ENCODE results near the gene VMP1. TPM values are rescaled to one million over a fixed set of nuclear protein-coding genes. Genes with fewer than 3 reads are reported as not detected.

Gene VMP1
- total RNA-seq, 2 experiments from 2014 or later: 228 to 231 TPM

DNA sequence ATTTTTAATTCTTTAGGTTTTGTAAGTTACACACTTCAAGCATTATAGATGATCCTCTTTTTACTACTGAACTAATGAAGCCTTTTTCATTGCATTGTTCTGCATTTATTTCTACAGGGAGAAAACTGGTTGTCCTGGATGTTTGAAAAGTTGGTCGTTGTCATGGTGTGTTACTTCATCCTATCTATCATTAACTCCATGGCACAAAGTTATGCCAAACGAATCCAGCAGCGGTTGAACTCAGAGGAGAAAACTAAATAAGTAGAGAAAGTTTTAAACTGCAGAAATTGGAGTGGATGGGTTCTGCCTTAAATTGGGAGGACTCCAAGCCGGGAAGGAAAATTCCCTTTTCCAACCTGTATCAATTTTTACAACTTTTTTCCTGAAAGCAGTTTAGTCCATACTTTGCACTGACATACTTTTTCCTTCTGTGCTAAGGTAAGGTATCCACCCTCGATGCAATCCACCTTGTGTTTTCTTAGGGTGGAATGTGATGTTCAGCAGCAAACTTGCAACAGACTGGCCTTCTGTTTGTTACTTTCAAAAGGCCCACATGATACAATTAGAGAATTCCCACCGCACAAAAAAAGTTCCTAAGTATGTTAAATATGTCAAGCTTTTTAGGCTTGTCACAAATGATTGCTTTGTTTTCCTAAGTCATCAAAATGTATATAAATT is 132.3 kb downstream of the VMP1 start:
- POLR2A ChIA-PET: interaction anchor here (0.6 to 9.1 kb wide), 6 partner anchors 11 to 1509 kb away, joined by 3 to 465 read pairs (median 84); no protein-coding TSS in a partner anchor
- CTCF ChIA-PET: interaction anchor here (0.7 to 6.4 kb wide), 3 partner anchors 11 to 91 kb away, joined by 3 to 45 read pairs (median 21); no protein-coding TSS in a partner anchor

DNA sequence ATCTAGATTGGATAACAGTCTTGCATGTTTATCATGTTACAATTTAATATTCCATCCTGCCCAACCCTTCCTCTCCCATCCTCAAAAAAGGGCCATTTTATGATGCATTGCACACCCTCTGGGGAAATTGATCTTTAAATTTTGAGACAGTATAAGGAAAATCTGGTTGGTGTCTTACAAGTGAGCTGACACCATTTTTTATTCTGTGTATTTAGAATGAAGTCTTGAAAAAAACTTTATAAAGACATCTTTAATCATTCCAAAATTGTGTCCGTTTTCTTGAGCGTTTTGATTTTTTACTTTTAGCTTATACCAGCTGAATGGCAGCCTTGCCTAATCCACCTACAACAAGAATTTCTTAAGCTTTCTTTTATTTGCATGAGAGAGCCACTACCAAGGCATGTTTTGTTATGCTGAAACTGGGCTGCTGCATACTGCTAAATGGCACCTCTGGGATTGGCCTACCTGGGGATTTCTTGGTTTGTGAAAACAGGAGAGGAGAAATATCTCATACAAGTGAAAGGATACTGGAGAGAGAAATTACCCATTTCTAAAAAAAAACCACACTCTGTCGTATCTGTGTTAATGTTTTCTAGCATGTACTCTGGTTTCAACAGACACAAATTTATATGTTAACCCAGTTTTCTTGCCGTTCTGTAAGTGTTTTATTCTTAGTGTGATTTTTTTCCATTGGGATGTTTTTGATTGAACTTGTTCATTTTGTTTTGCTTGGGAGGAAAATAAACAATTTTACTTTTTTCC is 133.1 kb downstream of the VMP1 start:
- ChIA-PET POLR2A (interaction anchor here (0.6 to 9.1 kb wide), 5 partner anchors 12 to 1509 kb away, joined by 3 to 465 read pairs (median 132); no protein-coding TSS in a partner anchor), CTCF (interaction anchor here (6.4 kb wide), 1 partner anchor 12 kb away, joined by 45 read pairs; no protein-coding TSS in a partner anchor)

DNA sequence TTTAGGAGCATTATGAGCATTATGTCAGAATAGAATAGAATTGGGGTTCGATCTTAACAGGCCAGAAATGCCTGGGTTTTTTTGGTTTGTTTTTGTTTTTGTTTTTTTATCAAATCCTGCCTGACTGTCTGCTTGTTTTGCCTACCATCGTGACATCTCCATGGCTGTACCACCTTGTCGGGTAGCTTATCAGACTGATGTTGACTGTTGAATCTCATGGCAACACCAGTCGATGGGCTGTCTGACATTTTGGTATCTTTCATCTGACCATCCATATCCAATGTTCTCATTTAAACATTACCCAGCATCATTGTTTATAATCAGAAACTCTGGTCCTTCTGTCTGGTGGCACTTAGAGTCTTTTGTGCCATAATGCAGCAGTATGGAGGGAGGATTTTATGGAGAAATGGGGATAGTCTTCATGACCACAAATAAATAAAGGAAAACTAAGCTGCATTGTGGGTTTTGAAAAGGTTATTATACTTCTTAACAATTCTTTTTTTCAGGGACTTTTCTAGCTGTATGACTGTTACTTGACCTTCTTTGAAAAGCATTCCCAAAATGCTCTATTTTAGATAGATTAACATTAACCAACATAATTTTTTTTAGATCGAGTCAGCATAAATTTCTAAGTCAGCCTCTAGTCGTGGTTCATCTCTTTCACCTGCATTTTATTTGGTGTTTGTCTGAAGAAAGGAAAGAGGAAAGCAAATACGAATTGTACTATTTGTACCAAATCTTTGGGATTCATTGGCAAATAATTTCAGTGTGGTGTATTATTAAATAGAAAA is 133.8 kb downstream of the VMP1 start:
- ChIA-PET CTCF (interaction anchor here (1.0 to 6.4 kb wide), 3 partner anchors 12 to 55 kb away, joined by 3 to 45 read pairs (median 7); no protein-coding TSS in a partner anchor), POLR2A (interaction anchor here (7.4 to 9.1 kb wide), 3 partner anchors 12 to 88 kb away, joined by 132 to 465 read pairs (median 233); no protein-coding TSS in a partner anchor)

DNA sequence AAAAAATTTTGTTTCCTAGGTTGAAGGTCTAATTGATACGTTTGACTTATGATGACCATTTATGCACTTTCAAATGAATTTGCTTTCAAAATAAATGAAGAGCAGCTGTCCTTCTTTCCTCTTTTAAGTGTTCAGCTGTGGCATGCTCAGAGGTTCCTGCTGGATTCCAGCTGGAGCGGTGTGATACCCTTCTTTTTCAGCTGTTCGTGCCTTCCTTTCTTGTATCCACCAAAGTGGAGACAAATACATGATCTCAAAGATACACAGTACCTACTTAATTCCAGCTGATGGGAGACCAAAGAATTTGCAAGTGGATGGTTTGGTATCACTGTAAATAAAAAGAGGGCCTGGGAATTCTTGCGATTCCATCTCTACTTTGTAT is 134.4 kb downstream of the VMP1 start:
- ChIA-PET CTCF (interaction anchor here (1.0 to 6.4 kb wide), 3 partner anchors 13 to 56 kb away, joined by 3 to 45 read pairs (median 7); no protein-coding TSS in a partner anchor), POLR2A (interaction anchor here (1.3 to 9.1 kb wide), 4 partner anchors 13 to 89 kb away, joined by 3 to 465 read pairs (median 182); no protein-coding TSS in a partner anchor)

DNA sequence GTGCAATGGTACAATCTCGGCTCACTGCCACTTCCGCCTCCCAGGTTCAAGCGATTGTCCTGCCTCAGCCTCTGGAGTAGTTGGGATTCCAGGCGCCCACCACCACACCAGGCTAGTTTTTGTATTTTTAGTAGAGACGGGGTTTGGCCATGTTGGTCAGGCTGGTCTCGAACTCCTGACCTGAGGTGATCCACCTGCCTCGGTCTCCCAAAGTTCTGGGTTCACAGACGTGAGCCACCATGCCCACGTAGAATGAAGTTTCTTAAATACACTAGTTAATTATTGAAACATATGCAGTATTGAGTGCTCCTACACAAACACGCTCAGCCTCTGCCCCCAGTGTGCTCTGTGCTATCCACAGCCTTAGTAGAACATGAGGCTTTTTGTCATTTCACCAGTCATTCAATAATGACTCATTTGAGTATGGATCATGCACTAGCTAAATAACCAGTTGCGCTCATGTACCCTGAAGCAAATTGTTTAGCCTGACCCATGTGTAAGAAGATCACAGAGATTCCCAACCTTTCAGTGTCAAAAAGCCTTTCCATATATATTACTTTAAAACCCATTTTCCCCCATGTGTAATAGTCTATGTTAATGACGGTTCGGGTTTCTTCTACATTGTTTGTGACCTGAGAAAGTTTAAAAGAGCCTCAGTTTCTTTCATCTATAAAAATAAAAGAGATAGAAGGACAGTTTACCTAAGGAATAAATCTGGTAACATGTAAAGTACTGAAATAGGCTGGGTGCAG is 135.6 kb downstream of the VMP1 start:
- ChIA-PET CTCF (interaction anchor here (0.6 to 6.4 kb wide), 5 partner anchors 14 to 91 kb away, joined by 3 to 45 read pairs (median 5); no protein-coding TSS in a partner anchor), POLR2A (interaction anchor here (0.5 to 9.1 kb wide), 11 partner anchors 10 to 1496 kb away, joined by 3 to 465 read pairs (median 4); partner anchors contain the start of genes RPS6KB1 and TUBD1)

DNA sequence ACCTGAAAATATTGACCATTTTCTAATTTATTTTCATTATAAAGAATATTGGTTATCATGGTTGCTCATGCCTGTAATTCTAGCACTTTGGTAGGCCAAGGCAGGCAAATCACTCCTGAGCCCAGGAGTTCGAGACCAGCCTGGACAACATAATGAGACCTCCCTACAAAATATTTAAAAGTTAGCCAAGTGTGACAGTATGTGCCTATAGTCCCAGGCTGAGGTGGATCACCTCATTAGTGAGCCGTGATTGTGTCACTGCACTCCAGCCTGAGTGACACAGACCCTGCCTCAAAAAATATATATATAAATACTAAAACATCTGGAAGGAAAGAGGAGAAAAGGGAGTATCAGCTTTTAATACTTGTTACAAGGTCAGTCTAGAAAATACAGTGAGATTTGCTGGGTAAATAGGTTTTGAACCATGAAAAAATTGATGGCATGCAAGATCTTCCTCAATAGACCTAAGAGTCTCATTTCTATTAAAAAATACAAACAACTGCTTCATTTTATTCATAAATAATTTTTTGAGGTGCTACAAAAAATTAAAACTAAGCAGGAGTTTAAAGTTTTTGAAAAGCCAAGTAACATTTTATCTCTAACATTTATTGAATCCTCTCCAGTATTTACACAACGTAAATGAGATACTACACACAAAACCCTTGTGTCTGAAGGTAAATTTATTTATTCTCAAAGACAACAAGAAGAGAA is 137.6 kb downstream of the VMP1 start:
- POLR2A ChIA-PET: interaction anchor here (0.8 to 3.3 kb wide), 5 partner anchors 16 to 92 kb away, joined by 3 to 21 read pairs (median 5); no protein-coding TSS in a partner anchor
- CTCF ChIA-PET: interaction anchor here (1.0 kb wide), 1 partner anchor 58 kb away, joined by 6 read pairs; no protein-coding TSS in a partner anchor

DNA sequence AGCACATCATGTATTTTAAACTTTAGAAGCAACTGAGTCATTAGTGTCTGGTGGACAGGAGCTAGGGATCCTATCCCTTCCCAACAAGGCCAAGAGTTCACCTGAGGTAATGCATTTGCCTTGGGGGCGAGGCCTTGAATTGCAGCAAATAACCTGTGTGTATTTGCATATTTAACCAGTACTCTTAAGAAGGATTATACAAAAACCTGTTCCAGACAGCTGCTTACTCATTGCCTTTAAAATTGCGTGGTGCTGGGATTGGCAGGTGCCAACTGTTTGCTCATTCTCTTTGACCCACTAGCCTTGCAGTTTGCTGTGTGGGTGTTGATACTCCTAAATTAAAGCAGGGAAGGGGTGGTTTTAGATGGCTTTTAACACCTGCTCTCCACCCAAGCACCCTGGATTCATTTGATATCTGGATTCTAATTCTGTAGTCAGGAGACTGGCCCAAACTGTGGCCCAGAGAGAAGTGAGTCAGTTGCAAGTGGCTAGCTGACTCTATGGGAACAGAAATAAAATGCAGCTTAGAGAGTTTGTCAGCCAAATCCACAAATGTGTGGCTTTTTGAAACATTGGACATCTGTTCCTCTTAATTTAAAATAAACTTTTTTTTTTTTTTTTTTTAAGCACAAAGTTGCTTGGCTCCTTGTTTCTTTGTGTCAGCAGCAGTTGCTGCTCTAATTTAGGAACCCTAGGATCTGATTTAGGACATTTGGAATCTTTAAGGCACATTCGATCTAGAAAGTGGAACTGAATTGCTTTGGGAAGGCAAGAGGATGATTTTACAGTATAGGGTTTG is 138.3 kb downstream of the VMP1 start:
- POLR2A ChIA-PET: interaction anchor here (0.6 to 3.3 kb wide), 9 partner anchors 8 to 93 kb away, joined by 3 to 21 read pairs (median 5); no protein-coding TSS in a partner anchor
- CTCF ChIA-PET: interaction anchor here (0.6 to 3.6 kb wide), 5 partner anchors 11 to 86 kb away, joined by 3 to 16 read pairs (median 3); no protein-coding TSS in a partner anchor

DNA sequence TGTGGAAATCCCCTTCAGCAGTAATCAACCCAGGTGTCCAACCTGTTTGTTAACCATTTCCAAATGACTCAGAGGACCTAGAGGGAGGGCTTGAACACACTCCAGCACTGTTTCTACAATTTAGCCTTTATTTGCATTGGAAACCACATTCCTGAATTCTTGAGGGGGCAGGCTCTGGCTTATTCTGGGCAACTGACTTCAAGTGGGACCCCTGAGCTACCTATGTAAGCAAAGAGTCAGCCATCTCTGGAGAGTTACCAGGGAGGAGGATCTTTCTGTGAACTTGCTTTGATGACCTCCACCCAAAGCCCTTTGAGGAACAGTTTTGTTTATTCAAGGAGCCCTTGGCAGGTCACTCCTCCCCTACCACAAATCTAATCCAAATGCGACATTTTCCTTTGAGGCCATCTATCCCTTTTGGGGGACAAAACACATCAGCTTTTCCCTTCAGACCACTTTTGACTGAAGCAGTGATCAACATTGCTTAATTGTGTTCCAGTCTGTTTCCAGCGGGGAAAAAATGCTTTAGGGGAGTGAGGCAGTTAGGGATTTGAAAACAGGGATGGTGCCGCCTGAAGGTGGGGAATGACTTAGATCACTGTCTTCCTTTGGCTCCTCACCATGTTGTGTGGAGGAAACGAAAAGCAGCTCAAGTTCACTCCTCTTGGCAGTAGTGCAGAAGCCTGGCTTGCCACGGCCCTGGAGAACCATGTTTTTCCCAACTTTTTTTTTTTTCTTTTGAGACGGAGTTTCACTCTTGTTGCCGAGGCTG is 139.1 kb downstream of the VMP1 start:
- CTCF ChIA-PET: interaction anchor here (1.1 to 3.6 kb wide), 3 partner anchors 10 to 63 kb away, joined by 3 to 16 read pairs (median 3); no protein-coding TSS in a partner anchor
- POLR2A ChIA-PET: interaction anchor here (0.6 to 3.3 kb wide), 6 partner anchors 9 to 139 kb away, joined by 3 to 21 read pairs (median 6); partner anchors contain the start of genes PTRH2 and VMP1

DNA sequence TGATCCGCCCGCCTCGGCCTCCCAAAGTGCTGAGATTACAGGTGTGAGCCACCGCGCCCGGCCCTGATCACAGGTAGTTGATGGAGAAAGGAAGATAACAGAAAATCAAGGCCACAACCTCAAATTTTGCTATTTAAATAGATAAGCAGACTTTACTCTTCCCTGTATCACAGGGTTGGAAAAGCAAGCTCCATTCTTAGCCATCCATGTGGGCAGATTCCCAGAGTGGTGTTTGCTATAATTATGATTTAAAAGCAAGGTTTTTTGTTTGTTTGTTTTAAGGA is 140.9 kb downstream of the VMP1 start:
- POLR2A ChIA-PET: interaction anchor here (0.7 to 3.3 kb wide), 4 partner anchors 10 to 97 kb away, joined by 3 to 21 read pairs (median 4); no protein-coding TSS in a partner anchor
- CTCF ChIA-PET: interaction anchor here (1.5 to 3.6 kb wide), 2 partner anchors 11 to 95 kb away, joined by 11 to 16 read pairs; no protein-coding TSS in a partner anchor

DNA sequence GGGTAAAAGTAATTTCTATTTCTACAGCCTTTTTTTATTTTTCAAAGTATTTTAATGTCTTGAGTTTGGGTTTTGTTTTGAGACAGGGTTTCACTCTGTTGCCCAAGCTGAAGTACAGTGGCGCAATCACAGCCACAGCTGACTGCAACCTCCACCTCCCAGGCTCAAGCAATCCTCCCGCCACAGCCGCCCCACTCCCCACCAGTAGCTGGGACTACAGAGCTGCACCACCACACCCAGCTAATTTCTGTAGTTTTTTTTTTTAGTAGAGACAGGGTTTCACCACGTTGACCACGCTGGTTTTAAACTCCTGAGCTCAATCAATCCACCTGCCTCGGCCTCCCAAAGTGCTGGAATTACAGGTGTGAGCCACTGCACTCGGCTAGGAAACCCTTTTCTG is 141.3 kb downstream of the VMP1 start:
- POLR2A ChIA-PET: interaction anchor here (0.9 to 1.2 kb wide), 2 partner anchors 11 to 97 kb away, joined by 3 read pairs; no protein-coding TSS in a partner anchor
- CTCF ChIA-PET: interaction anchor here (0.5 to 3.6 kb wide), 5 partner anchors 11 to 113 kb away, joined by 3 to 16 read pairs (median 4); no protein-coding TSS in a partner anchor

DNA sequence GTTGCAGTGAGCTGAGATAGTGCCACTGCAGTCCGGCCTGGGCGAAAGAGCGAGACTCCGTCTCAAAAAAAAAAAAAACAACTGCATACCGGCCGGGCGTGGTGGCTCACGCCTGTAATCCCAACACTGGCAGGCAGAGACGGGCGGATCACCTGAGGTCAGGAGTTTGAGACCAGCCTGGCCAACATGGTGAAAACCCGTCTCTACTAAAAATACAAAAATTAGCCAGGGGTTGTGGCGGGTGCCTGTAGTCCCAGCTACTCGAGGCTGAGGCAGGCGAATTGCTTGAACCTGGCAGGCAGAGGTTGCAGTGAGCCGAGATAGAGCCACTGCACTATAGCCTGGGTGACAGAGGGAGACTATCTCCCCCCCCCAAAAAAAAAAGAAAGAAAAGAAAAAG is 142.9 kb downstream of the VMP1 start:
- CTCF ChIA-PET: interaction anchor here (0.9 kb wide), 1 partner anchor 96 kb away, joined by 3 read pairs; no protein-coding TSS in a partner anchor
- POLR2A ChIA-PET: interaction anchor here (0.6 kb wide), 1 partner anchor 53 kb away, joined by 8 read pairs; no protein-coding TSS in a partner anchor

DNA sequence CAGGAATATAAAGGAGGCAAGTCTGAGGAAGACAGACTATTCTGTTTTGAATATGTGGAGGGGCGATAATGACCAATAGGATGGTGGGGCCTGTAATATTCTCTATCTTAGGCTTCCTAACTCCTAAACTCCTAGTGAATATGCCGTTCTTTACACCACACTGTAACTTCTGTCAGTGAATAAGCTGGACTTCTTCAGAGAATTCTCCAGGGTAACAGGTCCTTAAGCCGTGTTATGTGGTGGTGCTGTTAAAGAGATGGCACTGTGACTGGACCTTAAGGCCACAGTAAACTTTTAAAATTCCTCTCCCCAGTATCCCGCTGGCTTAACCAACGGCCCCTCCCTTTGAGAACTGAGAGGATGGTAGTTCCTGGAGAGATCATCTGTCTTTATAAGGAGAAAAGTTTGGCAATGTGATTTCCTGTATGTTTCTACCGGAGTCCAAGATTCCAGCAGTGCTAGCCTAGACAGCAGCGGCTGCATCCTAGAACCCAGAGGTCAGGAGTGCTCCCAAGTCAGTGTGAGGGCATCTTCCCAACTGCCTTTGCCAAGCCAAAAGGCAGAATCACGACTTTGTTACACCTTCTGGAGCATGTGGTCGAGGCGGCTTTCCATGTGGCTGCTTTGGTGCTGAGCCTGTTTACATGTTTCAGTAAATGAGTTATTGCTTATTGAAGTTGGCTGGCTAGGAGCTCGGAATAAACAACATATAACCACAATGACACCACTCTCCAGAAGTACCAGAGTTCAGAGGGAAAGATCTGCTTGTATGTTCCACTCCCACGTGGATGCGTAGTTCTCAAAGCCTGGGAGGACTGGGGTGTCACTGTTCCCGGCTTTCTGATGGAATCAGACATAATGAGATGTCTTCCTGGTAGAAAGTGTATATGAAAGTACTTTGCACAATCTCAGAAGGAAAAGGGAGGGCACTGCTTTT is 144.3 kb downstream of the VMP1 start:
- POLR2A ChIA-PET: interaction anchor here (0.5 to 1.2 kb wide), 2 partner anchors 26 to 522 kb away, joined by 4 to 7 read pairs; no protein-coding TSS in a partner anchor
- CTCF ChIA-PET: no interaction called here

DNA sequence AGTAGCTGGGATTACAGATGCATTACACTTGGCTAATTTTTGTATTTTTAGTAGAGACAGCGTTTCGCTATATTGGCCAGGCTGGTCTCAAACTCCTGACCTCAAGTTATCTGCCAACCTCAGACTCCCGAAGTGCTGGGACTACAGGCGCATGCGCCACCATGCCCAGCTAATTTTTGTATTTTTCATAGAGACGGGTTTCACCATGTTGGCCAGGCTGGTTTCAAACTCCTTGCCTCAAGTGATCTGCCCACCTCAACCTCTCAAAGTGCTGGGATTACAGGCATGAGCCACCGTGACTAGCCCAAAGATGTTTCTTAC is 145.4 kb downstream of the VMP1 start:
- CTCF ChIA-PET: interaction anchor here (0.9 to 2.2 kb wide), 4 partner anchors 15 to 104 kb away, joined by 3 to 5 read pairs (median 4); no protein-coding TSS in a partner anchor

More for the DNA sequence above, 145.4 kb downstream of the VMP1 start:
- POLR2A ChIA-PET: interaction anchor here (0.6 to 1.0 kb wide), 2 partner anchors 9 to 102 kb away, joined by 3 read pairs; no protein-coding TSS in a partner anchor

All from activated CD8-positive, alpha-beta memory T cell treated with anti-CD3 and anti-CD28 coated beads for 36 hours (primary cell).